NB4 (cell line): ENCODE measurements around the gene RPS10.
A peak's percentile ranks its signal among the peaks of the same experiment; 100 is the strongest.

Experiments
- DNase-seq: peaks from one replicate; pipeline ENCODE4 v3.0.0; 2010; ENCODE audit warnings: low read depth
- H3K4me3 ChIP-seq: one replicate; pipeline ENCODE4 v1.5.1; 2011; ENCODE audit warnings: mild to moderate bottlenecking, low read depth, low read length, moderate library complexity
- MAX ChIP-seq: IDR thresholded peaks from 2 replicates; pipeline ENCODE4 v1.6.1; 2011; ENCODE audit warnings: low read depth, low read length
- MYC ChIP-seq: IDR thresholded peaks from 2 replicates; pipeline ENCODE4 v1.6.1; 2011; ENCODE audit warnings: low read depth, low read length
- POLR2A ChIP-seq: IDR thresholded peaks from 2 replicates; pipeline ENCODE4 v1.6.1; 2011; ENCODE audit warnings: mild to moderate bottlenecking; ENCODE audit not compliant: insufficient read length; ENCODE audit errors: extremely low read depth
- TF ChIP-seq, protein P1 (sequence below): IDR thresholded peaks from one replicate; pipeline ENCODE4 v1.5.1; 2012; ENCODE audit warnings: low read depth, low read length

RPS10 gene

GRCh38 chr6:34425498-34426410 lies at the start of gene RPS10:
Gene RPS10 (minus strand): TSS chr6:34426069. CDS start chr6:34425221, 848 bp downstream.
- H3K4me3 ChIP-seq: peak within 1 kb of the TSS; percentile 97
- peak; percentile 62; the same call in 1 of the 2 replicates for TF ChIP-seq MYC
- TF ChIP-seq POLR2A: peak; percentile 87
- peak; percentile 20; the same call in 1 of the 2 replicates for TF ChIP-seq MAX
- TF ChIP-seq, protein P1, sequence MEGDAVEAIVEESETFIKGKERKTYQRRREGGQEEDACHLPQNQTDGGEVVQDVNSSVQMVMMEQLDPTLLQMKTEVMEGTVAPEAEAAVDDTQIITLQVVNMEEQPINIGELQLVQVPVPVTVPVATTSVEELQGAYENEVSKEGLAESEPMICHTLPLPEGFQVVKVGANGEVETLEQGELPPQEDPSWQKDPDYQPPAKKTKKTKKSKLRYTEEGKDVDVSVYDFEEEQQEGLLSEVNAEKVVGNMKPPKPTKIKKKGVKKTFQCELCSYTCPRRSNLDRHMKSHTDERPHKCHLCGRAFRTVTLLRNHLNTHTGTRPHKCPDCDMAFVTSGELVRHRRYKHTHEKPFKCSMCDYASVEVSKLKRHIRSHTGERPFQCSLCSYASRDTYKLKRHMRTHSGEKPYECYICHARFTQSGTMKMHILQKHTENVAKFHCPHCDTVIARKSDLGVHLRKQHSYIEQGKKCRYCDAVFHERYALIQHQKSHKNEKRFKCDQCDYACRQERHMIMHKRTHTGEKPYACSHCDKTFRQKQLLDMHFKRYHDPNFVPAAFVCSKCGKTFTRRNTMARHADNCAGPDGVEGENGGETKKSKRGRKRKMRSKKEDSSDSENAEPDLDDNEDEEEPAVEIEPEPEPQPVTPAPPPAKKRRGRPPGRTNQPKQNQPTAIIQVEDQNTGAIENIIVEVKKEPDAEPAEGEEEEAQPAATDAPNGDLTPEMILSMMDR: no peak
- DNase-seq: peak; percentile 98

GRCh38 chr6:34475238-34475682 lies 49.4 kb upstream of the RPS10 start:
- TF ChIP-seq, protein P1: no peak
- TF ChIP-seq POLR2A (no peak), MAX (no peak)
- DNase-seq: no peak
- H3K4me3 ChIP-seq: no peak overlapping the region

DNA sequence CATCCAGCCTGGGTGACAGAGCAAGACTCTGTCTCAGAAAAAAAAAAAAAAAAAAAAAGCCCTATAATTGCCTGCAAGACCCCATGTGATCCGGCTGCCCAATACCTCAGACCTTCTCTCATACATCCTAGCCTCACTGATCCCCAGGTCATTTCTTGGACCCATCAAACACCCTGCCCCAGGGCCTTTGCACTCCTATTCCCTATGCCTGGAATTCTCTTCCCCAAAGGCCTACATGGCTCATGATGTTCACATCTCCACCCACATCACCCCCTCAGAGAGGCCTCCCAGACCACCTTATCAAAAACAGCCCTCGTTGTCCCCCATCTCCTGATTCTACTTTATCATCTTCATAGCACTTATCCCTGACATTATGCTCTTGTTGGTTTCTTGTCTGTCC lies 48.9 kb upstream of the RPS10 start:
- TF ChIP-seq POLR2A: no peak
- no peak for DNase-seq
- H3K4me3 ChIP-seq: no peak overlapping the region

DNA sequence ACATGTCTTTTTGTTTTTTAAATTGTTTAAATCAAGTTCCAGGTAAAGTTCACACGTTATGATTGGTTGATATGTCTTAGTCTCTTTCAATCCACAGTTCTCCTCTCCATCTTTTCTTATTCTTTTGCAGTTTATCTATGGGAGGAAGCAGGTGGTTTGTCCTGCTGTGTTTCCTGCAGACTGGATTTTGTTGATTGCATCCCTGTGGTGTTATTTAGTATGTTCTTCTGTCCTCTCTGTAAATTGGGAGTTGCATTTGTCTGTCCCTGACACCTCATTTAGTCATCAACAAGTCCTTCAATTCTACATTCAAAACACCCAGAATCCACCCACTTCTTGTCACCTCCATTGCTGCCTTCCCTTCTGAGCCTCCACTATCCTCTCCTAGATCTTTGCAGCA lies 48.1 kb upstream of the RPS10 start:
- no peak for DNase-seq

DNA sequence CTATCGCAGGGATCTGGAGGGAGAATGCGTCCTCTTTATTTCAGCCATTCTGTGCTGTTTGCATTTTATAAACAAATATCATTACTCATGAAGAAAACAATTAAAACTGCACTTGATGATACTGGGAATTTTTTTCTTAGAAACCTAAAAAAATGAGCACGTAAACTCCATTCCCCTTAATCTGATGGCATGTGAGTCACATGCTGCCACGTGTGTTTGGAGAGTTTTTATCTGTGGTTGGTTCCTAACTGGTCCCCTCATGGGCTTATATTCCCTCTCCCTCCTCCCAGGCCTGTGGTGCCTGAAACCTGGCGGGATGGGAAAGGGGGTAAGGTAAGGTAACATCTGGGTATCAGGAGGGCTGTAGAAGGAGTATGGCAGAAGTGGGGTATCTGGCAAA lies 46.6 kb upstream of the RPS10 start:
- H3K4me3 ChIP-seq: no peak overlapping the region
- no peak for DNase-seq
- TF ChIP-seq MYC: no peak

More for the DNA sequence above, 48.1 kb upstream of the RPS10 start:
- TF ChIP-seq MAX: no peak
- TF ChIP-seq, protein P1: no peak
- TF ChIP-seq MYC: no peak
- no peak for TF ChIP-seq POLR2A
- H3K4me3 ChIP-seq: no peak overlapping the region

DNA sequence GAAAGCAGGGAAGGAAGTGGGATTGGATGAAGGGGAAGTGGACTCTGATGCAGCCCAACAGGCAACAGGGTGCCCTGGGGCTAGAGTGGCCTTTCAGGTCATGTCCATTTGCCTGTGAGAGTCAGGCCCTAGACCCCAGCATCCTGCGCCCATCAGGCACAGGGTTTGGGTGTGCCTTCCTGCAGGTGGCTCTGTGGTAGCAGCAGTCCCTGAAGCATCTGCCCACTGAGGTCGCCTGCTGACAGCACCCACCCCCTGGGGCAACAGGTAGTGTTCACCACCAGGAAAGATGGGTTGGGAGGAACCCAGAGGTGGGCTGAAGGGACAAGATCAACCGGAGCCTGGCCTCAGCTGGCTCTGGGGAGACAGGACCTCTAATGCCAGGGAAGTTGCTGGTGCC lies 43.6 kb upstream of the RPS10 start:
- H3K4me3 ChIP-seq: no peak overlapping the region
- no peak for DNase-seq
- TF ChIP-seq MYC (no peak), MAX (no peak), POLR2A (no peak)
- TF ChIP-seq, protein P1: no peak
